BLaER1 treated with 17β-estradiol and CSF1 and Interleukin-3, amounts not matched to agents 10 nM and 100 nM (cell line): ENCODE data around the gene CUX1.
"Not testable (repeated sequence)": the region's sequence is repeated elsewhere in the genome, so short reads cannot be mapped to it uniquely, and the experiment has no call there.

ENCODE experiments used
- H3K27ac ChIP-seq, 11 experiments: shearing (Covaris generic); formaldehyde crosslinking; 2 replicates each; pipeline ENCODE4 v1.8.1; 2022
- H3K27me3 ChIP-seq, 11 experiments: shearing (Covaris generic); formaldehyde crosslinking; 2 replicates each; pipeline ENCODE4 v1.8.1; 2022
- H3K36me3 ChIP-seq, 11 experiments: shearing (Covaris generic); formaldehyde crosslinking; 2 replicates each; pipeline ENCODE4 v1.8.1; 2022
- H3K4me1 ChIP-seq, 10 experiments: shearing (Covaris generic); formaldehyde crosslinking; 2 replicates each; pipeline ENCODE4 v1.8.1; 2022
- H3K4me2 ChIP-seq, 11 experiments: shearing (Covaris generic); formaldehyde crosslinking; 2 replicates each; pipeline ENCODE4 v1.8.1; 2022
- H3K4me3 ChIP-seq, 10 experiments: shearing (Covaris generic); formaldehyde crosslinking; 2 replicates each; pipeline ENCODE4 v1.8.1; 2022
- H3K9ac ChIP-seq, 11 experiments: shearing (Covaris generic); formaldehyde crosslinking; 2 replicates each; pipeline ENCODE4 v1.8.1; 2022
- H3K9me3 ChIP-seq, 11 experiments: shearing (Covaris generic); formaldehyde crosslinking; replicated peaks in 1 of 11; 2 replicates each; pipeline ENCODE4 v1.8.1; 2022
- H4K20me1 ChIP-seq, 11 experiments: shearing (Covaris generic); formaldehyde crosslinking; 2 replicates each; pipeline ENCODE4 v1.8.1; 2022
- Cebpa-rat ChIP-seq, 11 experiments: shearing (Covaris generic); IDR thresholded peaks; 2 replicates each; pipeline ENCODE4 v1.8.1; 2022

CUX1 gene

GRCh38 chr7:102125127-102125596, 307.7 kb downstream of the CUX1 start:
- Histone ChIP-seq H3K36me3 (peaks cover 36 to 92% (median 69%) of the 10 kb centered on the region in 11 experiments), H3K4me1 (peaks cover 18 to 75% (median 40%) of the 10 kb centered on the region in 10 experiments), H3K27ac (peak overlapping the region in 5 of 11 experiments; percentile 6 to 37 (median 18); a peak in 7 of 22 replicates), H3K27me3 (no peaks in the 10 kb centered on the region), H4K20me1 (peaks cover 0 to 3% (median 0%) of the 10 kb centered on the region in 11 experiments; a peak in 3 of 22 replicates), H3K9me3 (no peaks in the 10 kb centered on the region), H3K4me2 (peak overlapping the region in 5 of 11 experiments; percentile 11 to 58 (median 41); a peak in 9 of 22 replicates), H3K4me3 (no peak overlapping the region), H3K9ac (0 out of 22 replicates have a peak overlapping the region, but pooled peaks of 2 of the 11 experiments have one; percentile 7 to 29)
- no peak for TF ChIP-seq Cebpa-rat (IDR thresholded peaks at IDR 0.05)

DNA sequence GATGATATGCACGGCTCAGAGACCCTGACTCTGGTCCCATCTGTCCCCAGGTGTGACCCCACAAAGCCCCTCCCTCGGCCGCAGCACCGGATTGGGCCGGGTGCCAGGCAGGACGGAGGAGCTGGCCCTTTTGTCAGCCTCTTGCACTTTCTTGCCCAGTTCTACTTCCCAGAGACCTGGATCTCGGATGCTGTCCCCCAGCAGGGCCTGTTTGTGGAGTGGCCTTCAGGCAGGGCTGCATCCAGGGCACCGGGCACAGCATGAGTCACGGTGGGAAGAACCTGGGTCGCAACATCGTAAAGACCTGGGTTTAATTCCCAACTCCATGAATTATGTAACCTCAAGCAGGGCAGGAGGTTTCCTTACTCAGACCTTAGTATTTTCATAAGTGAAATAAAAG, 310.9 kb downstream of the CUX1 start:
- Histone ChIP-seq H4K20me1 (0 out of 22 replicates have a peak, but pooled peaks cover 0 to 7% (median 0%) of the 10 kb centered on the region in 11 experiments), H3K4me3 (no peak overlapping the region), H3K27ac (no peak overlapping the region), H3K9me3 (no peaks in the 10 kb centered on the region), H3K4me2 (no peak overlapping the region), H3K36me3 (peaks cover 36 to 85% (median 66%) of the 10 kb centered on the region in 11 experiments), H3K4me1 (peaks cover 0 to 75% (median 16%) of the 10 kb centered on the region in 10 experiments; a peak in 10 of 20 replicates), H3K27me3 (no peaks in the 10 kb centered on the region), H3K9ac (no peak overlapping the region)
- TF ChIP-seq Cebpa-rat (IDR thresholded peaks at IDR 0.05): no peak

DNA sequence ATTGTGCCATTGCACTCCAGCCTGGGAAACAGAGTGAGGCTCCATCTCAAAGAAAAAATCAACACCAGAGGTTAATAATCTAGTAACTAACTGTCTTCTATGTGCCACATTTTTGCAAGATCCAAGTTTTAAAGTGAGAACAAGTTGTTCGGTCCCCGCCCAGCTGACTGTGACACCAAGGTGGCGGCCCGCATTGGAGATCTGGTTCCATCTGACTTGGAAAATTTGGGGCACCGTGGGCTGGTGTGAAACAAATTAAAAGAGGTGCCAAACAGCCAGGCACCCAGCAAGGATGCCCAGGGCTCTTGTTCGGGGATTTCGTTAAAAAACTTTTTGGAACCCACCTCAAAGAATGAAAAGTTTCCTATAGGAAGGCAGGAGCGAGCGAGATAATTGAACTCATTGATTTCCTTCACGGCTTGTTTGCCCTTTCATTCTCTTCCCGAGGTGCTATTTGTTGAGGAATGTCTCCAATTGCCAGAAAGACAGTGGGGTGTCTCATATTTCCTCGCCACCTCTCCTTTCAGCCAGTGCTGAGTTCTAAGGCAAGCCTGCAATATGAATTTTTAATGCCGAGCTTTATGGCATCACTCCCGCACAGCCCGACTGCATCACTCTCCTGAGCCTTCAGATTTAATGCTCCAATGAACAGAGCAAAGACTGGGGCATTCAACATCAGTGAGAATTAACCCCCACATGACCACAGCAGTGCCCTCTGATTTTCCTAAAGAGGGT, 312.4 kb downstream of the CUX1 start:
- no peak overlapping the region for H3K27ac ChIP-seq
- H3K36me3 ChIP-seq: peaks cover 29 to 86% (median 64%) of the 10 kb centered on the region in 11 experiments
- no peak overlapping the region for H3K9ac ChIP-seq
- H3K4me2 ChIP-seq: no peak overlapping the region
- no peak overlapping the region for H3K4me3 ChIP-seq
- TF ChIP-seq Cebpa-rat (IDR thresholded peaks at IDR 0.05): no peak
- H3K4me1 ChIP-seq: peaks cover 0 to 75% (median 16%) of the 10 kb centered on the region in 10 experiments; a peak in 9 of 20 replicates
- peaks cover 0 to 19% (median 0%) of the 10 kb centered on the region in 11 experiments; a peak in 1 of 22 replicates for H4K20me1 ChIP-seq
- no peaks in the 10 kb centered on the region for H3K27me3 ChIP-seq
- no peaks in the 10 kb centered on the region for H3K9me3 ChIP-seq

- peaks cover 0 to 20% (median 0%) of the 10 kb centered on the region in 11 experiments; a peak in 2 of 22 replicates for H4K20me1 ChIP-seq
- no peak for TF ChIP-seq Cebpa-rat (IDR thresholded peaks at IDR 0.05)
- H3K4me3 ChIP-seq: no peak overlapping the region
- H3K4me1 ChIP-seq: peaks cover 0 to 63% (median 13%) of the 10 kb centered on the region in 10 experiments; a peak in 8 of 20 replicates
- H3K9ac ChIP-seq: no peak overlapping the region
- peaks cover 24 to 81% (median 56%) of the 10 kb centered on the region in 11 experiments for H3K36me3 ChIP-seq
- no peaks in the 10 kb centered on the region for H3K27me3 ChIP-seq
- H3K27ac ChIP-seq: no peak overlapping the region
- H3K4me2 ChIP-seq: no peak overlapping the region
- H3K9me3 ChIP-seq: no peaks in the 10 kb centered on the region
Measured at GRCh38 chr7:102132209-102132752, 314.9 kb downstream of the CUX1 start.

DNA sequence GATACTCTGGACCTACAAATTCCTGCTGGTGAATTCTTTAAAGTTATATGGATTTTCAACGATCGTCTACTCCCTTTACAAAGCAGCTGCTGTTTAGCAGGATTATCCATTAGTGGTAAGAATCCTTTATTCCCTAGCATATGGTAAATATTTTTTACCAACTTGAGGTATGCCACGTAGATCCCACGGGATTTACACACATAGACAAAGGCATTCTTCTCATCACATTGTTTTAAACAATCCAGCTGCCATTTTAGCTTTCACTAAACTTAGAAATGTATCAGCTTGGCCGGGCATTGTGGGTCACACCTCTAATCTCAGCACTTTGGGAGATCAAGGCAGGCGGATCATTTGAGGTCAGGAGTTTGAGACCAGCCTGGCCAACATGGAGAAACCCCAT, 321.2 kb downstream of the CUX1 start:
- no peaks in the 10 kb centered on the region for H3K27me3 ChIP-seq
- H3K9ac ChIP-seq: no peak overlapping the region
- TF ChIP-seq Cebpa-rat (IDR thresholded peaks at IDR 0.05): no peak
- H4K20me1 ChIP-seq: peaks cover 6 to 57% (median 20%) of the 10 kb centered on the region in 11 experiments; a peak in 15 of 22 replicates
- no peak overlapping the region for H3K4me3 ChIP-seq
- H3K4me2 ChIP-seq: peak overlapping the region in 6 of 11 experiments; percentile 21 to 88 (median 77); a peak in 8 of 22 replicates
- peaks cover 44 to 63% (median 48%) of the 10 kb centered on the region in 10 experiments for H3K4me1 ChIP-seq
- H3K36me3 ChIP-seq: peaks cover 24 to 76% (median 63%) of the 10 kb centered on the region in 11 experiments; a peak in 21 of 22 replicates
- no peak overlapping the region for H3K27ac ChIP-seq
- no peaks in the 10 kb centered on the region for H3K9me3 ChIP-seq

DNA sequence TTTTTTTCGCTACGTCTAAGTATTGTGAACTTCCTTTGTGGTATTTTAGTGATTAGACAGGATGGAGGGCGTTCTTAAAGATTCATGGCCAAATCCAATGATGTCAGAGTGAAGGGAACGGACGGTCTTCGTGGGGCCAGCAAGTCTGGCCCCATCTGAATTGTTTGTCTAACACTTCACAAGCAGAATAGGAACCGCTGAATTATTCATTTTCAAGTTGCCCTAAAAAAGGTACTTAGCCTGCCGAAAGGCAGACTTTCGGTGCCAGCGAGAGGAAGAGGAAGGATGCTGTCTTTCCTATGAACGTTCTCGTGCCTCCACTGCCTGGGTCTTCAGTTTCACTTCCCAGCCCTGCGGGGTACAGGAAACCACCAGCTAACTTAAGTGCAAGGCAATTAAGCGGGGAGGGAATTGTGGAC, 323.5 kb downstream of the CUX1 start:
- Histone ChIP-seq H3K9me3 (no peaks in the 10 kb centered on the region), H3K4me3 (peak overlapping the region in 5 of 10 experiments; percentile 6 to 41 (median 34); a peak in 7 of 20 replicates), H3K27me3 (no peaks in the 10 kb centered on the region), H3K27ac (peak overlapping the region in 8 of 11 experiments; percentile 5 to 65 (median 50); a peak in 16 of 22 replicates), H3K36me3 (peaks cover 21 to 77% (median 65%) of the 10 kb centered on the region in 11 experiments), H3K4me2 (peak overlapping the region; percentile 52 to 92 (median 80)), H3K9ac (peak overlapping the region in 7 of 11 experiments; percentile 3 to 53 (median 38); a peak in 9 of 22 replicates), H4K20me1 (peaks cover 6 to 63% (median 17%) of the 10 kb centered on the region in 11 experiments; a peak in 15 of 22 replicates), H3K4me1 (peaks cover 36 to 50% (median 45%) of the 10 kb centered on the region in 10 experiments)
- TF ChIP-seq Cebpa-rat (IDR thresholded peaks at IDR 0.05): no peak

GRCh38 chr7:102142433-102142832, 325.0 kb downstream of the CUX1 start:
- not testable (repeated sequence) for H3K9me3 ChIP-seq, H3K9ac ChIP-seq, H3K4me3 ChIP-seq, H3K27me3 ChIP-seq, H3K27ac ChIP-seq
- peaks cover 36 to 63% (median 46%) of the 10 kb centered on the region in 10 experiments for H3K4me1 ChIP-seq
- peak overlapping the region in 5 of 11 experiments; percentile 75 to 92 (median 90); a peak in 8 of 22 replicates for H3K4me2 ChIP-seq
- H4K20me1 ChIP-seq: peaks cover 6 to 62% (median 17%) of the 10 kb centered on the region in 11 experiments; a peak in 15 of 22 replicates
- H3K36me3 ChIP-seq: peaks cover 25 to 82% (median 71%) of the 10 kb centered on the region in 11 experiments

DNA sequence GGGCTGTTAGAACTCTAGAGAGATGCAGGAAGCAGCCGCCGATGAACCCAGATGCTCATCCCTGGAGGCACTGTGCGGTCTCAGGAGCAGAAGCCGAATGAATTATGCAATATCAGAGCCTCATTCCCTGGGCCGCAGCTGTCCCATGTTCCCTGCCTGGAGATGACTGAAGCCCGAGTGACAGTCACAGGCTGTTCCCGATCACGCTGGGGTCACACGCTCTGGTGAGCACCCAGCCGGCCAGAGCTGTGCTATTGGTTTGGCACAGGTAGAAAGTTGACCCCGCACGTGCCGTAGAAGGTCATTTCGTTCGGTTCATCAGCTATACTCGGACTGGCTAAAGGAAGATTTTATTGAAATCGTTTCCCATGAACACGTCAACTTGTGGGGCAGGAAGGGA, 328.7 kb downstream of the CUX1 start:
- H3K9me3 ChIP-seq: no peaks in the 10 kb centered on the region
- H3K36me3 ChIP-seq: peaks cover 18 to 84% (median 78%) of the 10 kb centered on the region in 11 experiments

More for the DNA sequence above, 328.7 kb downstream of the CUX1 start:
- Histone ChIP-seq H3K4me2 (no peak overlapping the region), H3K9ac (no peak overlapping the region), H3K27ac (no peak overlapping the region), H3K4me1 (peaks cover 9 to 28% (median 15%) of the 10 kb centered on the region in 10 experiments), H3K4me3 (no peak overlapping the region), H4K20me1 (peaks cover 4 to 53% (median 15%) of the 10 kb centered on the region in 11 experiments; a peak in 15 of 22 replicates), H3K27me3 (no peaks in the 10 kb centered on the region)
- no peak for TF ChIP-seq Cebpa-rat (IDR thresholded peaks at IDR 0.05)
